Measurements from ENCODE around the gene KRT38. TPM values are rescaled to one million over a fixed set of nuclear protein-coding genes. Genes with fewer than 3 reads are reported as not detected.

KRT38 gene
- total RNA-seq, 1 experiment from 2014 or later = not detected

- Mint-ChIP-seq H3K27me3 (ENCODE audit: low read depth) (no peaks in the 10 kb centered on the region), H3K36me3 (no peaks in the 10 kb centered on the region), H3K4me1 (no peaks in the 10 kb centered on the region), H3K9me3 (no peaks in the 10 kb centered on the region), H3K4me3 (no peak overlapping the region), H3K27ac (no peak overlapping the region)
- no peak for ATAC-seq
- POLR2A ChIA-PET = interaction anchor here (0.5 kb wide), 1 partner anchor 31 kb away, joined by 3 read pairs; no protein-coding TSS in a partner anchor
- TF ChIP-seq ZNF532 (CRISPR knock-in tag; IDR thresholded peaks at IDR 0.05; ENCODE audit: borderline replicate concordance) = no peak
- no peak for TF ChIP-seq E2F4 (CRISPR knock-in tag; IDR thresholded peaks at IDR 0.05; ENCODE audit: borderline replicate concordance, low read depth)
- TF ChIP-seq CREM (CRISPR knock-in tag; IDR thresholded peaks at IDR 0.05) = no peak
- no peak for TF ChIP-seq ZNF219 (CRISPR knock-in tag; IDR thresholded peaks at IDR 0.05; ENCODE audit: borderline replicate concordance)
- TF ChIP-seq ZNF281 (CRISPR knock-in tag; IDR thresholded peaks at IDR 0.05) = no peak
- TF ChIP-seq FOXP1 (CRISPR knock-in tag; IDR thresholded peaks at IDR 0.05; ENCODE audit: borderline replicate concordance) = no peak
- no peak for TF ChIP-seq ZBTB43 (CRISPR knock-in tag; IDR thresholded peaks at IDR 0.05)
- TF ChIP-seq SP1 (CRISPR knock-in tag; conservative IDR thresholded peaks at IDR 0.05) = no peak
- no peak for TF ChIP-seq E2F5 (CRISPR knock-in tag; IDR thresholded peaks at IDR 0.05)
- TF ChIP-seq FOXK1 (CRISPR knock-in tag; IDR thresholded peaks at IDR 0.05) = no peak
- DNase-seq (ENCODE audit: low spot score) = no peak
- CTCF ChIA-PET = interaction anchor here (0.8 to 1.5 kb wide), 2 partner anchors 9 to 71 kb away, joined by 4 to 5 read pairs; no protein-coding TSS in a partner anchor
Observed at GRCh38 chr17:41478237-41478636, 37.5 kb upstream of the KRT38 start.

GRCh38 chr17:41476866-41477815 is 36.4 kb upstream of the KRT38 start:
- ATAC-seq = no peak
- Mint-ChIP-seq H3K27me3 (ENCODE audit: low read depth) (no peaks in the 10 kb centered on the region), H3K9me3 (peaks cover 1% of the 10 kb centered on the region), H3K36me3 (no peaks in the 10 kb centered on the region), H3K27ac (no peak overlapping the region), H3K4me3 (no peak overlapping the region), H3K4me1 (no peaks in the 10 kb centered on the region)
- no peak for DNase-seq (ENCODE audit: low spot score)
- CTCF ChIA-PET = interaction anchor here (0.8 to 1.5 kb wide), 2 partner anchors 10 to 72 kb away, joined by 4 to 5 read pairs; no protein-coding TSS in a partner anchor
- POLR2A ChIA-PET = no interaction called here
- TF ChIP-seq HMGA2 (CRISPR knock-in tag; IDR thresholded peaks at IDR 0.05) (no peak), NFYB (CRISPR knock-in tag; conservative IDR thresholded peaks at IDR 0.05; ENCODE audit: low read depth) (no peak), ATF1 (CRISPR knock-in tag; IDR thresholded peaks at IDR 0.05) (no peak), CDX4 (CRISPR knock-in tag; IDR thresholded peaks at IDR 0.05; ENCODE audit: borderline replicate concordance) (no peak), ZNF671 (CRISPR knock-in tag; IDR thresholded peaks at IDR 0.05) (no peak), ETV6 (CRISPR knock-in tag; IDR thresholded peaks at IDR 0.05) (no peak), SOX15 (CRISPR knock-in tag; IDR thresholded peaks at IDR 0.05) (no peak), GRHL2 (CRISPR knock-in tag; IDR thresholded peaks at IDR 0.05; ENCODE audit: insufficient replicate concordance, severe bottlenecking) (no peak), ZNF219 (CRISPR knock-in tag; IDR thresholded peaks at IDR 0.05; ENCODE audit: borderline replicate concordance) (no peak), ZNF317 (CRISPR knock-in tag; IDR thresholded peaks at IDR 0.05; ENCODE audit: borderline replicate concordance, low read depth) (no peak), ZNF138 (CRISPR knock-in tag; conservative IDR thresholded peaks at IDR 0.05) (no peak)

Measured in WTC11 (cell line).